Activated CD4-positive, alpha-beta T cell treated with anti-CD3 and anti-CD28 coated beads, Interleukin-2, amount 50 U/mL, for 16 hours (primary cell): ENCODE measurements around the gene TBC1D2B.
A peak's percentile ranks its signal among the peaks of the same experiment; 100 is the strongest.

Experiments
- DNase-seq: peaks from one replicate; pipeline ENCODE4 v3.0.0-alpha.2; 2020

The TBC1D2B gene

GRCh38 chr15:78024519-78024870 is 53.0 kb downstream of the TBC1D2B start:
- DNase-seq, result no peak

- no peak for DNase-seq
Observed at GRCh38 chr15:78023865-78024518, 53.5 kb downstream of the TBC1D2B start.

- no peak for DNase-seq
Observed at GRCh38 chr15:78023081-78023665, 54.3 kb downstream of the TBC1D2B start.

GRCh38 chr15:78021761-78022160 is 55.8 kb downstream of the TBC1D2B start:
- DNase-seq, result no peak

GRCh38 chr15:78020007-78020406 is 57.5 kb downstream of the TBC1D2B start:
- DNase-seq, result no peak

GRCh38 chr15:78018946-78019644 is 58.4 kb downstream of the TBC1D2B start:
- DNase-seq, result no peak

- DNase-seq, result no peak
Observed at GRCh38 chr15:78018445-78018844, 59.1 kb downstream of the TBC1D2B start.

- DNase-seq, result no peak
Observed at GRCh38 chr15:78016860-78017259, 60.7 kb downstream of the TBC1D2B start.

- DNase-seq, result no peak
Observed at GRCh38 chr15:78012643-78013077, 64.9 kb downstream of the TBC1D2B start.

GRCh38 chr15:78010067-78010466 is 67.4 kb downstream of the TBC1D2B start:
- DNase-seq, result no peak

GRCh38 chr15:78007964-78008886 is 69.3 kb downstream of the TBC1D2B start:
- DNase-seq, result no peak

- no peak for DNase-seq
Observed at GRCh38 chr15:78007211-78007931, 70.1 kb downstream of the TBC1D2B start.

GRCh38 chr15:78006567-78007205 is 70.8 kb downstream of the TBC1D2B start:
- DNase-seq, result no peak

GRCh38 chr15:78004919-78005634 is 72.4 kb downstream of the TBC1D2B start:
- DNase-seq, result no peak

GRCh38 chr15:78004222-78004727 is 73.2 kb downstream of the TBC1D2B start:
- no peak for DNase-seq

GRCh38 chr15:78003539-78004008 is 73.9 kb downstream of the TBC1D2B start:
- no peak for DNase-seq

GRCh38 chr15:78002996-78003395 is 74.5 kb downstream of the TBC1D2B start:
- no peak for DNase-seq

- no peak for DNase-seq
Observed at GRCh38 chr15:78001656-78002055, 75.9 kb downstream of the TBC1D2B start.

GRCh38 chr15:78000927-78001249 is 76.6 kb downstream of the TBC1D2B start:
- DNase-seq, result no peak

GRCh38 chr15:78000091-78000926 is 77.2 kb downstream of the TBC1D2B start:
- DNase-seq, result peak; percentile 83
